PFSK-1 (cell line): Measurements from ENCODE around the gene PDE2A.

ENCODE experiments used
- FOXP2 ChIP-seq: optimal IDR thresholded peaks from 2 replicates; pipeline ENCODE3; 2011; ENCODE audit warnings: borderline replicate concordance, control low read depth, inconsistent platforms; ENCODE audit not compliant: insufficient read depth; ENCODE audit errors: extremely low read length, extremely low read depth
- POLR2AphosphoS5 ChIP-seq: IDR thresholded peaks from 2 replicates; pipeline ENCODE4 v1.6.1; 2012; ENCODE audit warnings: low read depth, mild to moderate bottlenecking, control low read depth, low read length, moderate library complexity
- REST ChIP-seq, 2 experiments: IDR thresholded peaks; 2 replicates each; pipeline versions ENCODE4 v1.6.1 to v1.8.0; 2011 to 2012; ENCODE audit warnings: low read depth in 2 of 2, low read length in 2 of 2, control low read depth in 1 of 2, inconsistent platforms in 1 of 2, mild to moderate bottlenecking in 1 of 2, moderate library complexity in 1 of 2; ENCODE audit not compliant: insufficient read depth in 1 of 2
- SIN3A ChIP-seq: IDR thresholded peaks from 2 replicates; pipeline ENCODE4 v1.6.1; 2012; ENCODE audit warnings: mild to moderate bottlenecking, low read length, moderate library complexity, borderline replicate concordance; ENCODE audit not compliant: insufficient read depth
- TAF1 ChIP-seq: IDR thresholded peaks from 2 replicates; pipeline ENCODE4 v1.6.1; 2012; ENCODE audit warnings: low read length, control low read depth, borderline replicate concordance; ENCODE audit not compliant: insufficient read depth

The PDE2A gene

GRCh38 chr11:72573855-72574445 is 100.3 kb downstream of the PDE2A start:
- TF ChIP-seq TAF1 (no peak), POLR2AphosphoS5 (no peak), REST (IDR thresholded peaks at IDR 0.05; ENCODE audit: insufficient read depth in 1 of 2, low read depth in 2 of 2, low read length in 2 of 2) (no peak)

- TF ChIP-seq SIN3A (no peak), REST (IDR thresholded peaks at IDR 0.05; ENCODE audit: insufficient read depth in 1 of 2, low read depth in 2 of 2, low read length in 2 of 2) (no peak), FOXP2 (peak; percentile 24), TAF1 (no peak), POLR2AphosphoS5 (no peak)
These were observed 101.0 kb downstream of the PDE2A start for GRCh38 chr11:72573072-72573854.

- no peak for TF ChIP-seq POLR2AphosphoS5
These were observed 103.1 kb downstream of the PDE2A start for GRCh38 chr11:72570893-72571661.

- TF ChIP-seq SIN3A, result no peak
- TF ChIP-seq REST (IDR thresholded peaks at IDR 0.05; ENCODE audit: insufficient read depth in 1 of 2, low read depth in 2 of 2, low read length in 2 of 2), result no peak
- TF ChIP-seq FOXP2, result no peak
- TF ChIP-seq TAF1, result no peak
- TF ChIP-seq POLR2AphosphoS5, result no peak
These were observed 104.0 kb downstream of the PDE2A start for GRCh38 chr11:72569966-72570892.

GRCh38 chr11:72568861-72569260 is 105.4 kb downstream of the PDE2A start:
- TF ChIP-seq TAF1 (no peak), REST (IDR thresholded peaks at IDR 0.05; ENCODE audit: insufficient read depth in 1 of 2, low read depth in 2 of 2, low read length in 2 of 2) (no peak), FOXP2 (no peak), POLR2AphosphoS5 (no peak), SIN3A (no peak)
